Hepatocyte (in vitro differentiated cells): ENCODE data around the gene TMEM143. TPM values are rescaled to one million over a fixed set of nuclear protein-coding genes. Genes with fewer than 3 reads are reported as not detected.
A peak's percentile ranks its signal among the peaks of the same experiment; 100 is the strongest.

Experiments used
- DNase-seq: peaks from one replicate; pipeline ENCODE4 v3.0.0-alpha.2; 2016; ENCODE audit warnings: low spot score
- H2AFZ ChIP-seq: fragments of 200-600 bp; sonication (generic); 2 replicates; pipeline ENCODE4 v1.6.0; 2016; ENCODE audit warnings: antibody characterized with exemption, mild to moderate bottlenecking
- H3K27ac ChIP-seq: fragments of 200-600 bp; sonication (generic); 2 replicates; pipeline ENCODE4 v1.5.1; 2016; ENCODE audit warnings: mild to moderate bottlenecking
- H3K27me3 ChIP-seq: fragments of 200-600 bp; sonication (generic); 2 replicates; pipeline ENCODE4 v1.6.1; 2016
- H3K36me3 ChIP-seq: fragments of 200-600 bp; sonication (generic); replicated peaks from 2 replicates; pipeline ENCODE4 v1.5.1; 2016; ENCODE audit warnings: low read depth; ENCODE audit not compliant: insufficient read depth
- H3K4me1 ChIP-seq: fragments of 200-600 bp; sonication (generic); 2 replicates; pipeline ENCODE4 v1.5.1; 2016; ENCODE audit warnings: mild to moderate bottlenecking, moderate library complexity; ENCODE audit not compliant: insufficient read depth
- H3K4me2 ChIP-seq: fragments of 200-600 bp; sonication (generic); 2 replicates; pipeline ENCODE4 v1.6.0; 2016
- H3K4me3 ChIP-seq: fragments of 200-600 bp; sonication (generic); 2 replicates; pipeline ENCODE4 v1.5.1; 2016; ENCODE audit warnings: mild to moderate bottlenecking
- H3K79me2 ChIP-seq: fragments of 200-600 bp; sonication (generic); 2 replicates; pipeline ENCODE4 v1.6.0; 2017; ENCODE audit warnings: mild to moderate bottlenecking
- H3K9me2 ChIP-seq: fragments of 200-600 bp; sonication (generic); replicated peaks from 2 replicates; pipeline ENCODE4 v1.6.0; 2017; ENCODE audit warnings: mild to moderate bottlenecking; ENCODE audit not compliant: insufficient read depth
- H3K9me3 ChIP-seq: fragments of 200-600 bp; sonication (generic); 2 replicates; pipeline ENCODE4 v1.5.1; 2016; ENCODE audit warnings: low read depth, mild to moderate bottlenecking
- H4K20me1 ChIP-seq: fragments of 200-600 bp; sonication (generic); 2 replicates; pipeline ENCODE4 v1.6.0; 2016; ENCODE audit warnings: mild to moderate bottlenecking; ENCODE audit not compliant: insufficient read depth, poor library complexity, severe bottlenecking
- EZH2 ChIP-seq: fragments of 200-600 bp; sonication (generic); IDR thresholded peaks from 2 replicates; pipeline ENCODE4 v1.6.1; 2016; ENCODE audit warnings: antibody characterized with exemption, mild to moderate bottlenecking, borderline replicate concordance
- EZH2phosphoT487 ChIP-seq: fragments of 200-600 bp; sonication (generic); IDR thresholded peaks from one replicate; pipeline ENCODE4 v1.6.1; 2018; ENCODE audit warnings: antibody characterized with exemption, mild to moderate bottlenecking, low read depth, moderate library complexity; ENCODE audit not compliant: unreplicated experiment, severe bottlenecking
- WGBS: methylation state at CpG from one replicate; pipeline ENCODE4 v1.1.6; 2016; ENCODE audit warnings: low lambda C conversion rate; ENCODE audit errors: missing lambda C conversion rate; 5-methylcytosine and 5-hydroxymethylcytosine counted together
- polyA plus RNA-seq: library from polyadenylated mRNA; unstranded; fragments of >200 nt; fragmentation: Nextera tagmentation; extraction: Ambion mirVana; gene quantifications from 2 replicates; pipeline ENCODE4 v1.2.1, GENCODE V29; 2016
- total RNA-seq: library from RNA; depleted of rRNA; stranded (reverse); fragments of >200 nt; gene quantifications from 2 replicates; pipeline ENCODE4 v1.2.3, GENCODE V29; 2014
- TF ChIP-seq, protein P1 (sequence below): fragments of 200-600 bp; sonication (generic); IDR thresholded peaks from 2 replicates; pipeline ENCODE4 v1.5.1; 2016; ENCODE audit warnings: antibody characterized with exemption, mild to moderate bottlenecking; ENCODE audit not compliant: poor library complexity

Gene TMEM143
- total and polyA plus RNA-seq, 2 experiments from 2014 or later, result 5.9 to 11.2 TPM

DNA sequence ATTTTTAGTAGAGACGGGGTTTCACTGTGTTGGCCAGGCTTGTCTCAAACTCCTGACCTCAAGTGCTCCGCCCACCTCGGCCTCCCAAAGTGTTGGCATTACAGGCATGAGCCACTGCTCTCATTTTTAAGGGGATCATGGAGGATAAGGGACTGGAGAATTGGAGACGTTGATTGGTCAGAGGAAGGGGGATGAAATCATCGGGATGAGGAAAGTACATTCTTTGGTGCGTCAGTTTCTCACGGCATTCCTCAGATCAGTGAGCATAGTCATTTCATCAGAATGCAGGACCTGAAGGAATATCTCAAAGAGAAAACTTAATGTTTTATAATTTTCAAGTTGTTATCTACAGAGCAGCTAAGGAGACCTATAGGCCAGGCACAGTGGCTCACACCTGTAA is 79.8 kb downstream of the TMEM143 start:
- Histone ChIP-seq H3K9me3 (no peaks in the 10 kb centered on the region), H3K79me2 (no peaks in the 10 kb centered on the region), H3K4me1 (no peaks in the 10 kb centered on the region), H3K4me2 (no peak overlapping the region), H2AFZ (no peak overlapping the region), H3K36me3 (no peaks in the 10 kb centered on the region), H3K4me3 (no peak overlapping the region), H3K27ac (no peak overlapping the region), H4K20me1 (no peaks in the 10 kb centered on the region), H3K27me3 (no peaks in the 10 kb centered on the region), H3K9me2 (no peaks in the 10 kb centered on the region)
- TF ChIP-seq EZH2phosphoT487 (no peak), EZH2 (no peak)
- TF ChIP-seq, protein P1, sequence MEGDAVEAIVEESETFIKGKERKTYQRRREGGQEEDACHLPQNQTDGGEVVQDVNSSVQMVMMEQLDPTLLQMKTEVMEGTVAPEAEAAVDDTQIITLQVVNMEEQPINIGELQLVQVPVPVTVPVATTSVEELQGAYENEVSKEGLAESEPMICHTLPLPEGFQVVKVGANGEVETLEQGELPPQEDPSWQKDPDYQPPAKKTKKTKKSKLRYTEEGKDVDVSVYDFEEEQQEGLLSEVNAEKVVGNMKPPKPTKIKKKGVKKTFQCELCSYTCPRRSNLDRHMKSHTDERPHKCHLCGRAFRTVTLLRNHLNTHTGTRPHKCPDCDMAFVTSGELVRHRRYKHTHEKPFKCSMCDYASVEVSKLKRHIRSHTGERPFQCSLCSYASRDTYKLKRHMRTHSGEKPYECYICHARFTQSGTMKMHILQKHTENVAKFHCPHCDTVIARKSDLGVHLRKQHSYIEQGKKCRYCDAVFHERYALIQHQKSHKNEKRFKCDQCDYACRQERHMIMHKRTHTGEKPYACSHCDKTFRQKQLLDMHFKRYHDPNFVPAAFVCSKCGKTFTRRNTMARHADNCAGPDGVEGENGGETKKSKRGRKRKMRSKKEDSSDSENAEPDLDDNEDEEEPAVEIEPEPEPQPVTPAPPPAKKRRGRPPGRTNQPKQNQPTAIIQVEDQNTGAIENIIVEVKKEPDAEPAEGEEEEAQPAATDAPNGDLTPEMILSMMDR, result no peak
- 89% methylated on average over 7 of the region's 7 CpGs for WGBS
- DNase-seq, result peak; percentile 30

Other genes starting within 250 kb of the TMEM143 start
- gene LIG1, start 193.6 kb downstream of the TMEM143 start, total RNA-seq, result 19.6 and 23.8 TPM in 2 replicates
- gene LIG1, start 193.6 kb downstream of the TMEM143 start, polyA plus RNA-seq, result 28.4 and 29.8 TPM in 2 replicates
- gene ZSWIM9, start 193.3 kb downstream of the TMEM143 start, total RNA-seq, result 0.73 and 1.2 TPM in 2 replicates
- 1.5 and 2.1 TPM in 2 replicates for gene ZSWIM9, start 193.3 kb downstream of the TMEM143 start, polyA plus RNA-seq
- 17.0 and 18.8 TPM in 2 replicates for gene CARD8, start 108.0 kb downstream of the TMEM143 start, total RNA-seq
- 7.6 and 10.3 TPM in 2 replicates for gene CARD8, start 108.0 kb downstream of the TMEM143 start, polyA plus RNA-seq
- gene ZNF114, start 93.9 kb downstream of the TMEM143 start, total RNA-seq, result 0.84 and 0.90 TPM in 2 replicates
- 1.6 and 3.0 TPM in 2 replicates for gene ZNF114, start 93.9 kb downstream of the TMEM143 start, polyA plus RNA-seq
- 68.4 and 80.1 TPM in 2 replicates for gene EMP3, start 38.4 kb downstream of the TMEM143 start, total RNA-seq
- 379 and 381 TPM in 2 replicates for gene EMP3, start 38.4 kb downstream of the TMEM143 start, polyA plus RNA-seq
- gene SYNGR4, start 427 bp upstream of the TMEM143 start, total RNA-seq, result not detected in 2 replicates
- 0.51 and 1.3 TPM in 2 replicates for gene SYNGR4, start 427 bp upstream of the TMEM143 start, polyA plus RNA-seq
- 164 and 179 TPM in 2 replicates for gene KDELR1, start 27.6 kb upstream of the TMEM143 start, total RNA-seq
- gene KDELR1, start 27.6 kb upstream of the TMEM143 start, polyA plus RNA-seq, result 278 and 288 TPM in 2 replicates
- gene GRIN2D, start 29.7 kb upstream of the TMEM143 start, total RNA-seq, result 0.40 and 1.00 TPM in 2 replicates
- 2.1 and 2.7 TPM in 2 replicates for gene GRIN2D, start 29.7 kb upstream of the TMEM143 start, polyA plus RNA-seq
- gene GRWD1, start 82.0 kb upstream of the TMEM143 start, total RNA-seq, result 25.2 and 25.9 TPM in 2 replicates
- 33.1 and 36.6 TPM in 2 replicates for gene GRWD1, start 82.0 kb upstream of the TMEM143 start, polyA plus RNA-seq
- 0.12 and 0.70 TPM in 2 replicates for gene KCNJ14, start 91.6 kb upstream of the TMEM143 start, total RNA-seq
- gene KCNJ14, start 91.6 kb upstream of the TMEM143 start, polyA plus RNA-seq, result 0.32 and 1.1 TPM in 2 replicates
- 63.1 and 69.6 TPM in 2 replicates for gene CYTH2, start 105.4 kb upstream of the TMEM143 start, total RNA-seq
- gene CYTH2, start 105.4 kb upstream of the TMEM143 start, polyA plus RNA-seq, result 80.1 and 106 TPM in 2 replicates
- gene LMTK3, start 147.9 kb upstream of the TMEM143 start, total RNA-seq, result 2.1 and 3.7 TPM in 2 replicates
- 1.3 and 2.1 TPM in 2 replicates for gene LMTK3, start 147.9 kb upstream of the TMEM143 start, polyA plus RNA-seq
- gene SULT2B1, start 188.2 kb upstream of the TMEM143 start, total RNA-seq, result not detected in 2 replicates
- 0.43 and 0.79 TPM in 2 replicates for gene SULT2B1, start 188.2 kb upstream of the TMEM143 start, polyA plus RNA-seq
- gene SPACA4, start 242.8 kb upstream of the TMEM143 start, total RNA-seq, result not detected in 2 replicates
- gene SPACA4, start 242.8 kb upstream of the TMEM143 start, polyA plus RNA-seq, result 0.30 TPM in 1 of 2 replicates, not detected in the other